Neural crest cell (in vitro differentiated cells): ENCODE data around the gene ELMO1. TPM values are rescaled to one million over a fixed set of nuclear protein-coding genes. Genes with fewer than 3 reads are reported as not detected.
A peak's percentile ranks its signal among the peaks of the same experiment; 100 is the strongest.

Experiments
- DNase-seq: peaks from one replicate; pipeline ENCODE4 v3.0.0; 2021; ENCODE audit warnings: low read depth, mixed read lengths, low spot score
- H3K27ac Mint-ChIP-seq: one replicate; pipeline ENCODE4 v1.8.0; 2021; ENCODE audit warnings: mild to moderate bottlenecking, mixed read lengths; ENCODE audit not compliant: unreplicated experiment
- H3K27me3 Mint-ChIP-seq: 2 replicates; pipeline ENCODE4 v1.8.0; 2021; ENCODE audit warnings: low read depth, mild to moderate bottlenecking, mixed read lengths
- H3K36me3 Mint-ChIP-seq: 2 replicates; pipeline ENCODE4 v1.8.0; 2021; ENCODE audit warnings: low read depth, mild to moderate bottlenecking, mixed read lengths
- H3K4me1 Mint-ChIP-seq: 2 replicates; pipeline ENCODE4 v1.8.0; 2021; ENCODE audit warnings: mixed read lengths
- H3K4me3 Mint-ChIP-seq: one replicate; pipeline ENCODE4 v1.8.0; 2021; ENCODE audit warnings: mild to moderate bottlenecking, mixed read lengths
- H3K9me3 Mint-ChIP-seq: 2 replicates; pipeline ENCODE4 v1.8.0; 2021; ENCODE audit warnings: mixed read lengths
- CTCF ChIP-seq: fragments of 200-600 bp; sonication (generic); conservative IDR thresholded peaks from 2 replicates; pipeline ENCODE4 v1.5.0; 2021; ENCODE audit warnings: antibody characterized with exemption, mild to moderate bottlenecking
- total RNA-seq: library from RNA; stranded (reverse); gene quantifications from 2 replicates; pipeline ENCODE4 v1.2.1, GENCODE V29; 2021

The ELMO1 gene
- total RNA-seq, 1 donor from 2014 or later, result 7.4 TPM

DNA sequence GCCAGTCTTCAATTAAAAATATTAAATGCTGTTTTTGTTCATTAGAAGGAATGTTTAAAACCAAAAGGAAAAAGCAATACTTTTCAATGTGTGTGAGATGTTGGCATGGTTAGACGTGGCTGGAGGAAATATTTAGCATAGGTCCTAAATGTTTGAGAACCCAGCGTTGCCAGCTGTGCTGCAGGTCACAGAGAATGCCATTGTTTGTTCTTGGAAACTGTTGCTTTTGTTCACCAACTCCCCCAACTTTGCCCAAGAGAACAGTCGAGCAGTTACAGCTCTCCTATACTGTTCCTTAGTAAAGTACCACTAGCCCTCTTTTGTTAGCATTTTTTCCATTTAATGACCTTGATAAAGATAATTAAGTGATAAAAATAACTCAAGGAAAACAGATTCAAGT, 44.5 kb upstream of the ELMO1 start:
- TF ChIP-seq CTCF, result no peak
- Mint-ChIP-seq H3K27ac (no peak overlapping the region), H3K4me3 (no peak overlapping the region), H3K4me1 (peaks cover 11% of the 10 kb centered on the region), H3K36me3 (no peaks in the 10 kb centered on the region), H3K9me3 (no peaks in the 10 kb centered on the region), H3K27me3 (no peaks in the 10 kb centered on the region)
- no peak for DNase-seq

DNA sequence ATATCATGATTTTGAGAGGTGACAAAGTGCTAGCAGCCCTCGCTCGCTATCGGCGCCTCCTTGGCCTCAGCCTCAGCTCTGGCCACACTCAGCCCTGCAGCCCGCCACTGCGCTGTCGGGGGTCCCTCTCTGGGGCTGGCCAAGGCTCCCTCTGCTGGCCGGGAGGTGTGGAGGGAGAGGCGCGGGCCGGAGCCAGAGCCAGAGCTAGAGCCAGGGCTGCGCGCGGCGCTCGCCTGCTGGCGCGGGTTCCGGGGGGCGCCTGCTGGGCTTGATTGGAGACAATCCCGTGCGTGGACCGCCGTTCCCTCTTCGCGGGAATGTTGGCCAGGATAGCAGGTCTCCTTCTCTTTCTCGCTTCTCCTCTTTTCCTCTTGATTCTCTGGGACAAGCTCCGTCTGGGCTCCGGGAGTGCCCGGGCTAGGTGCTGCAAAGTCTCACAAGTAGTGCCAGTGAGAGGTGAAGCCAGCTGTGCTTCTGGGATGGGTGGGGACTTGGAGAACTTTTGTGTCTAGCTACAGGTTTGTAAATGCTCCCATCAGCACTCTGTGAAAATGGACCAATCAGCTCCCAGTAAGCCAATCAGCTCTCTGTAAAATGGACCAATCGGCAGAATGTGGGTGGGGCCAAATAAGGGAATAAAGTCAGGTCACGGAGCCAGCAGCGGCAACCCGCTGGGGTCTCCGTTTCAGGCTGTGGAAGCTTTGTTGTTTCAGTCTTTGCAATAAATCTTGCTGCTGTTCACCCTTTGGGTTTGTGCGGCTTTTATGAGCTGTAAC, 43.4 kb upstream of the ELMO1 start:
- DNase-seq, result peak; percentile 27
- TF ChIP-seq CTCF, result peak; percentile 65
- Mint-ChIP-seq H3K27ac (no peak overlapping the region), H3K4me3 (peak overlapping the region; percentile 15), H3K9me3 (no peaks in the 10 kb centered on the region), H3K27me3 (no peaks in the 10 kb centered on the region), H3K36me3 (no peaks in the 10 kb centered on the region), H3K4me1 (peaks cover 11% of the 10 kb centered on the region)

DNA sequence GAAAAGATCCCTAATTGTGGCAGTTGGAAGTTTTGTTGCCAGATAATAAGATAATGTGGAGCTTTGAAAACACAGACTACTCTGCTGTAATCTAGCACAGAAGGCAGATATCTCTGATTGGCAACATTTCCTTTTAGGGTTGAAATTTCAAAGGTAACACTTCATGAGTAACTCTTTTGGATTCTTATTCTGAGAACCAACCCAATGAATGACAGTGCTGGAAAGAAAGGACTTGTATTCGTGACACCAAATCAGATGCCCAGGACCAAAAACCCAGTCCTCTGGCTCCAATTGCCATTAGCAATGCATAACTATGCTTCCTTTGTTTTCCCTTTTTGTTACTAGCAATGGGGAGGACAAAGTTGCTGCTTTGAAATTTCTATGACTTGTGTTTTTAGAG, 41.0 kb upstream of the ELMO1 start:
- peaks cover 15% of the 10 kb centered on the region for H3K4me1 Mint-ChIP-seq
- H3K4me3 Mint-ChIP-seq, result no peak overlapping the region
- no peak for TF ChIP-seq CTCF
- no peak overlapping the region for H3K27ac Mint-ChIP-seq
- no peaks in the 10 kb centered on the region for H3K36me3 Mint-ChIP-seq
- H3K9me3 Mint-ChIP-seq, result peaks cover 4% of the 10 kb centered on the region
- H3K27me3 Mint-ChIP-seq, result no peaks in the 10 kb centered on the region
- no peak for DNase-seq

GRCh38 chr7:37488163-37488764, 39.6 kb upstream of the ELMO1 start:
- H3K36me3 Mint-ChIP-seq, result no peaks in the 10 kb centered on the region
- no peak overlapping the region for H3K27ac Mint-ChIP-seq
- no peak for DNase-seq

GRCh38 chr7:37484426-37485073, 35.9 kb upstream of the ELMO1 start:
- no peak overlapping the region for H3K4me3 Mint-ChIP-seq
- H3K4me1 Mint-ChIP-seq, result peaks cover 21% of the 10 kb centered on the region
- no peaks in the 10 kb centered on the region for H3K27me3 Mint-ChIP-seq
- peaks cover 4% of the 10 kb centered on the region for H3K9me3 Mint-ChIP-seq
- no peak for DNase-seq
- TF ChIP-seq CTCF, result no peak
- H3K36me3 Mint-ChIP-seq, result no peaks in the 10 kb centered on the region
- no peak overlapping the region for H3K27ac Mint-ChIP-seq

More at GRCh38 chr7:37488163-37488764, 39.6 kb upstream of the ELMO1 start:
- H3K4me3 Mint-ChIP-seq, result no peak overlapping the region
- peaks cover 4% of the 10 kb centered on the region for H3K9me3 Mint-ChIP-seq
- H3K4me1 Mint-ChIP-seq, result peaks cover 24% of the 10 kb centered on the region
- TF ChIP-seq CTCF, result no peak
- H3K27me3 Mint-ChIP-seq, result no peaks in the 10 kb centered on the region
